Panc1 (cell line): ENCODE data around the gene FBLN7. TPM values are rescaled to one million over a fixed set of nuclear protein-coding genes. Genes with fewer than 3 reads are reported as not detected.

Experiments used
- ATAC-seq: fragments of 200-7000 bp; cut with Tn5 transposase; 2 replicates; pipeline ENCODE4 v1.9.1; 2020; ENCODE audit warnings: mild to moderate bottlenecking, moderate library complexity
- BruUV-seq: library from RNA; stranded (reverse); fragments of 400-500 nt; replicated peaks from 2 replicates; lab custom pipeline; 2021; lab: Mats Ljungman, UMichigan
- CTCF ChIA-PET: fragments of 300-600 bp; sonication (Branson Sonifier 250); formaldehyde crosslinking; loops from one replicate; lab custom pipeline; 2022; ENCODE audit warnings: antibody characterized with exemption; lab: Charles Lee
- POLR2A ChIA-PET: fragments of 300-600 bp; sonication (Branson Sonifier 250); formaldehyde crosslinking; loops from one replicate; lab custom pipeline; 2022; ENCODE audit warnings: antibody characterized with exemption; lab: Charles Lee
- DNase-seq: peaks from one replicate; pipeline ENCODE4 v3.0.0-alpha.2; 2010; ENCODE audit warnings: low read depth, low spot score
- H3K27ac ChIP-seq: 2 replicates; pipeline ENCODE4 v1.5.1; 2011; ENCODE audit warnings: mild to moderate bottlenecking, low read length, inconsistent platforms
- H3K27me3 ChIP-seq: fragments of 200-500 bp; sonication (Bioruptor generic); 2 replicates; pipeline ENCODE4 v1.6.0; 2014; ENCODE audit warnings: low read length, inconsistent platforms; ENCODE audit not compliant: control insufficient read depth, insufficient read depth
- H3K36me3 ChIP-seq: fragments of 200-500 bp; sonication (Bioruptor generic); 2 replicates; pipeline ENCODE4 v1.5.1; 2014; ENCODE audit warnings: inconsistent platforms, mild to moderate bottlenecking, low read length, moderate library complexity; ENCODE audit not compliant: control insufficient read depth, insufficient read depth
- H3K4me1 ChIP-seq: 2 replicates; pipeline ENCODE4 v1.5.1; 2011; ENCODE audit warnings: inconsistent platforms, mild to moderate bottlenecking, low read length, moderate library complexity; ENCODE audit not compliant: control insufficient read depth, insufficient read depth
- H3K4me3 ChIP-seq, 2 experiments: 2 replicates each; pipeline ENCODE4 v1.5.1; 2011 to 2012; ENCODE audit warnings: low read depth in 2 of 2, low read length in 2 of 2, mild to moderate bottlenecking in 2 of 2, inconsistent platforms in 1 of 2, moderate library complexity in 1 of 2
- H3K9me3 ChIP-seq: fragments of 200-500 bp; sonication (Bioruptor generic); 2 replicates; pipeline ENCODE4 v1.5.1; 2014; ENCODE audit warnings: low read depth, mild to moderate bottlenecking, inconsistent platforms, low read length, moderate library complexity; ENCODE audit not compliant: control insufficient read depth, insufficient read depth
- POLR2AphosphoS5 ChIP-seq: IDR thresholded peaks from 2 replicates; pipeline ENCODE4 v1.6.1; 2012; ENCODE audit warnings: mild to moderate bottlenecking, low read depth, low read length, moderate library complexity
- SIN3A ChIP-seq: IDR thresholded peaks from 2 replicates; pipeline ENCODE4 v1.6.1; 2012; ENCODE audit warnings: low read depth, mild to moderate bottlenecking, low read length, moderate library complexity, borderline replicate concordance; ENCODE audit not compliant: insufficient read depth
- TCF7L2 ChIP-seq: IDR thresholded peaks from 2 replicates; pipeline ENCODE4 v1.6.1; 2011; ENCODE audit warnings: mild to moderate bottlenecking, low read depth, low read length, inconsistent platforms
- in situ Hi-C: cut with HindIII; loops from 2 replicates; pipeline ENCODE4 v1.10.0; 2016; ENCODE audit warnings: low sequenced_read_pairs, low pct_unique_long_range_greater_than_20kb
- intact Hi-C: fragments of 100-400 bp; cut with micrococcal nuclease; formaldehyde crosslinking; loops from one replicate; pipeline ENCODE4 v1.10.0; 2022; ENCODE audit not compliant: unreplicated experiment
- total RNA-seq: library from RNA; stranded (reverse); gene quantifications from one replicate; pipeline ENCODE4 v1.2.1, GENCODE V29; 2021; ENCODE audit not compliant: unreplicated experiment
- TF ChIP-seq, protein P1 (sequence below): fragments of 450-650 bp; IDR thresholded peaks from 2 replicates; pipeline ENCODE4 v1.5.1; 2017; ENCODE audit warnings: mild to moderate bottlenecking
- TF ChIP-seq, protein P2 (sequence below), 2 experiments: IDR thresholded peaks; 2 replicates each; pipeline ENCODE4 v1.6.1; 2011 to 2012; ENCODE audit warnings: low read depth in 2 of 2, control low read depth in 1 of 2, low read length in 1 of 2, mild to moderate bottlenecking in 1 of 2, moderate library complexity in 1 of 2; ENCODE audit not compliant: insufficient read depth in 1 of 2

Gene FBLN7
- total RNA-seq, 1 experiment from 2014 or later = 0.95 TPM

DNA sequence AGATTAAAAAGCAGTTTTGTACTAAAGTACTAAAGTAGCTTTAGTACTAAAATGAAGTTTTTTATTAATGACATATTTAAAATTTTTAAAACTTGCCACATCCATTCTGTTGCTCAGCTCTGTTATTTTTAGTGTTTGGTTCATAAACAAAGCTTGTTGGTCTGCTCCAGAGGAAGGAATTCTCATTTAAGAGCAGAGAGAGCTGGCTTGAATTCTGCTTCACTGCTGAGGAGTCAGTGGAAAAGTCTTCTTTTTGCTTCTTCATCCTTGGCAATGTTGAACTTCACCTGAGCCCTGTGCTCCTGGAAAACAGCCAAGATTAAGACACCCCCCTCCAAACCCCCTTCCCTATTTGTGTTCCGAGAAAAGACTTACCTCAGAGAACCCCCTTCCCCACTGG, 42.5 kb upstream of the FBLN7 start:
- CTCF ChIA-PET = interaction anchor here (0.6 kb wide), 1 partner anchor 19 kb away, joined by 6 read pairs; no protein-coding TSS in a partner anchor
- Histone ChIP-seq H3K27ac (no peak overlapping the region), H3K36me3 (peaks cover 17% of the 10 kb centered on the region), H3K27me3 (no peaks in the 10 kb centered on the region), H3K4me1 (no peaks in the 10 kb centered on the region), H3K4me3 (no peak overlapping the region), H3K9me3 (no peaks in the 10 kb centered on the region)
- intact Hi-C loops = no loop called here
- no TSS peak for BruUV-seq
- TF ChIP-seq, protein P1, sequence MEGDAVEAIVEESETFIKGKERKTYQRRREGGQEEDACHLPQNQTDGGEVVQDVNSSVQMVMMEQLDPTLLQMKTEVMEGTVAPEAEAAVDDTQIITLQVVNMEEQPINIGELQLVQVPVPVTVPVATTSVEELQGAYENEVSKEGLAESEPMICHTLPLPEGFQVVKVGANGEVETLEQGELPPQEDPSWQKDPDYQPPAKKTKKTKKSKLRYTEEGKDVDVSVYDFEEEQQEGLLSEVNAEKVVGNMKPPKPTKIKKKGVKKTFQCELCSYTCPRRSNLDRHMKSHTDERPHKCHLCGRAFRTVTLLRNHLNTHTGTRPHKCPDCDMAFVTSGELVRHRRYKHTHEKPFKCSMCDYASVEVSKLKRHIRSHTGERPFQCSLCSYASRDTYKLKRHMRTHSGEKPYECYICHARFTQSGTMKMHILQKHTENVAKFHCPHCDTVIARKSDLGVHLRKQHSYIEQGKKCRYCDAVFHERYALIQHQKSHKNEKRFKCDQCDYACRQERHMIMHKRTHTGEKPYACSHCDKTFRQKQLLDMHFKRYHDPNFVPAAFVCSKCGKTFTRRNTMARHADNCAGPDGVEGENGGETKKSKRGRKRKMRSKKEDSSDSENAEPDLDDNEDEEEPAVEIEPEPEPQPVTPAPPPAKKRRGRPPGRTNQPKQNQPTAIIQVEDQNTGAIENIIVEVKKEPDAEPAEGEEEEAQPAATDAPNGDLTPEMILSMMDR = no peak
- no peak for TF ChIP-seq TCF7L2
- no peak for TF ChIP-seq SIN3A
- no peak for TF ChIP-seq POLR2AphosphoS5
- TF ChIP-seq, protein P2, sequence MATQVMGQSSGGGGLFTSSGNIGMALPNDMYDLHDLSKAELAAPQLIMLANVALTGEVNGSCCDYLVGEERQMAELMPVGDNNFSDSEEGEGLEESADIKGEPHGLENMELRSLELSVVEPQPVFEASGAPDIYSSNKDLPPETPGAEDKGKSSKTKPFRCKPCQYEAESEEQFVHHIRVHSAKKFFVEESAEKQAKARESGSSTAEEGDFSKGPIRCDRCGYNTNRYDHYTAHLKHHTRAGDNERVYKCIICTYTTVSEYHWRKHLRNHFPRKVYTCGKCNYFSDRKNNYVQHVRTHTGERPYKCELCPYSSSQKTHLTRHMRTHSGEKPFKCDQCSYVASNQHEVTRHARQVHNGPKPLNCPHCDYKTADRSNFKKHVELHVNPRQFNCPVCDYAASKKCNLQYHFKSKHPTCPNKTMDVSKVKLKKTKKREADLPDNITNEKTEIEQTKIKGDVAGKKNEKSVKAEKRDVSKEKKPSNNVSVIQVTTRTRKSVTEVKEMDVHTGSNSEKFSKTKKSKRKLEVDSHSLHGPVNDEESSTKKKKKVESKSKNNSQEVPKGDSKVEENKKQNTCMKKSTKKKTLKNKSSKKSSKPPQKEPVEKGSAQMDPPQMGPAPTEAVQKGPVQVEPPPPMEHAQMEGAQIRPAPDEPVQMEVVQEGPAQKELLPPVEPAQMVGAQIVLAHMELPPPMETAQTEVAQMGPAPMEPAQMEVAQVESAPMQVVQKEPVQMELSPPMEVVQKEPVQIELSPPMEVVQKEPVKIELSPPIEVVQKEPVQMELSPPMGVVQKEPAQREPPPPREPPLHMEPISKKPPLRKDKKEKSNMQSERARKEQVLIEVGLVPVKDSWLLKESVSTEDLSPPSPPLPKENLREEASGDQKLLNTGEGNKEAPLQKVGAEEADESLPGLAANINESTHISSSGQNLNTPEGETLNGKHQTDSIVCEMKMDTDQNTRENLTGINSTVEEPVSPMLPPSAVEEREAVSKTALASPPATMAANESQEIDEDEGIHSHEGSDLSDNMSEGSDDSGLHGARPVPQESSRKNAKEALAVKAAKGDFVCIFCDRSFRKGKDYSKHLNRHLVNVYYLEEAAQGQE (IDR thresholded peaks at IDR 0.05; ENCODE audit: insufficient read depth in 1 of 2, low read depth in 2 of 2, low read length in 1 of 2) = no peak
- DNase-seq = no peak
- in situ Hi-C loops = no loop called here
- POLR2A ChIA-PET = no interaction called here
- ATAC-seq = no peak

DNA sequence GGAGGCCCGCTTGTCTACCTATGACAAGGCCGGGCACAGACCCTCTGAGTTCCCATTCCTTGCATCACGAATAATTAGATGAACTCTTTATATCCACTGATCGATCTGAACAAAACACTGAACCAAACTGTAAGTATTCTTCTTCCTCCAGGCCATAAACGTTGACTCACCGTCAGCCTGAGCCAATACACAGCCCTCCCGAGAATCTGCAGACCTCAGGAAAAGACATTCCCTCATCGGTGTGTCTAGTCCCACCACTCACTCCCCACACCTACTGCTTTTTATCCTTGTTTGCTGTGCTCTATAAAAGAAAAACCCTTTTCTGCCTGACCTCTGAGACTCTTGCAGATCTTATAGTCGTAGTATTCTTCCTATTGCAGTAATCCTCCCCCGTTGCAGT, 42.1 kb upstream of the FBLN7 start:
- Histone ChIP-seq H3K9me3 (no peaks in the 10 kb centered on the region), H3K27ac (no peak overlapping the region), H3K4me1 (no peaks in the 10 kb centered on the region), H3K27me3 (no peaks in the 10 kb centered on the region), H3K4me3 (no peak overlapping the region), H3K36me3 (peaks cover 18% of the 10 kb centered on the region)
- BruUV-seq = no TSS peak
- TF ChIP-seq POLR2AphosphoS5 (no peak), TCF7L2 (no peak), SIN3A (no peak)
- TF ChIP-seq, protein P2 (IDR thresholded peaks at IDR 0.05; ENCODE audit: insufficient read depth in 1 of 2, low read depth in 2 of 2, low read length in 1 of 2) = no peak
- TF ChIP-seq, protein P1 = no peak
- ChIA-PET CTCF (no interaction called here), POLR2A (interaction anchor here (0.6 kb wide), 1 partner anchor 21 kb away, joined by 3 read pairs; no protein-coding TSS in a partner anchor)
- in situ Hi-C loops = no loop called here
- no peak for DNase-seq
- ATAC-seq = no peak
- intact Hi-C loops = no loop called here
